HG02840 (cell line): ENCODE results near the gene CTDP1.

Experiments
- ATAC-seq: cut with Tn5 transposase; IDR thresholded peaks from one replicate; pipeline ENCODE4 v1.9.1; 2021; ENCODE audit warnings: mild to moderate bottlenecking, moderate library complexity, moderate number of reproducible peaks; ENCODE audit not compliant: unreplicated experiment, low FRiP score

Gene CTDP1

GRCh38 chr18:79754022-79754761 is 74.6 kb downstream of the CTDP1 start:
- no peak for ATAC-seq

- ATAC-seq = no peak
Observed at GRCh38 chr18:79754831-79755351, 75.3 kb downstream of the CTDP1 start.

- no peak for ATAC-seq
Observed at GRCh38 chr18:79755496-79756142, 76.0 kb downstream of the CTDP1 start.

GRCh38 chr18:79756143-79756500 is 76.5 kb downstream of the CTDP1 start:
- no peak for ATAC-seq

- no peak for ATAC-seq
Observed at GRCh38 chr18:79756826-79757225, 77.2 kb downstream of the CTDP1 start.

GRCh38 chr18:79760348-79760747 is 80.7 kb downstream of the CTDP1 start:
- no peak for ATAC-seq

GRCh38 chr18:79760881-79761280 is 81.3 kb downstream of the CTDP1 start:
- no peak for ATAC-seq

GRCh38 chr18:79763407-79763806 is 83.8 kb downstream of the CTDP1 start:
- no peak for ATAC-seq

GRCh38 chr18:79764131-79764530 is 84.5 kb downstream of the CTDP1 start:
- ATAC-seq = no peak

- no peak for ATAC-seq
Observed at GRCh38 chr18:79765491-79766245, 86.1 kb downstream of the CTDP1 start.

GRCh38 chr18:79766308-79766707 is 86.7 kb downstream of the CTDP1 start:
- no peak for ATAC-seq

- no peak for ATAC-seq
Observed at GRCh38 chr18:79768745-79769144, 89.1 kb downstream of the CTDP1 start.

GRCh38 chr18:79769698-79770500 is 90.3 kb downstream of the CTDP1 start:
- no peak for ATAC-seq

- ATAC-seq = no peak
Observed at GRCh38 chr18:79770501-79770815, 90.9 kb downstream of the CTDP1 start.

- no peak for ATAC-seq
Observed at GRCh38 chr18:79770826-79771225, 91.2 kb downstream of the CTDP1 start.

- no peak for ATAC-seq
Observed at GRCh38 chr18:79771446-79772107, 92.0 kb downstream of the CTDP1 start.

- ATAC-seq = no peak
Observed at GRCh38 chr18:79772108-79772864, 92.7 kb downstream of the CTDP1 start.

- ATAC-seq = no peak
Observed at GRCh38 chr18:79772865-79773696, 93.5 kb downstream of the CTDP1 start.

GRCh38 chr18:79774111-79774510 is 94.5 kb downstream of the CTDP1 start:
- no peak for ATAC-seq
